HL-60/S4 (cell line): ENCODE results near the gene ITPR1.

Experiments used
- in situ Hi-C: fragments of 300-500 bp; cut with MboI; formaldehyde crosslinking; loops from 2 replicates; pipeline ENCODE4 v1.14.3; 2022; ENCODE audit warnings: low sequenced_read_pairs

ITPR1 gene

DNA sequence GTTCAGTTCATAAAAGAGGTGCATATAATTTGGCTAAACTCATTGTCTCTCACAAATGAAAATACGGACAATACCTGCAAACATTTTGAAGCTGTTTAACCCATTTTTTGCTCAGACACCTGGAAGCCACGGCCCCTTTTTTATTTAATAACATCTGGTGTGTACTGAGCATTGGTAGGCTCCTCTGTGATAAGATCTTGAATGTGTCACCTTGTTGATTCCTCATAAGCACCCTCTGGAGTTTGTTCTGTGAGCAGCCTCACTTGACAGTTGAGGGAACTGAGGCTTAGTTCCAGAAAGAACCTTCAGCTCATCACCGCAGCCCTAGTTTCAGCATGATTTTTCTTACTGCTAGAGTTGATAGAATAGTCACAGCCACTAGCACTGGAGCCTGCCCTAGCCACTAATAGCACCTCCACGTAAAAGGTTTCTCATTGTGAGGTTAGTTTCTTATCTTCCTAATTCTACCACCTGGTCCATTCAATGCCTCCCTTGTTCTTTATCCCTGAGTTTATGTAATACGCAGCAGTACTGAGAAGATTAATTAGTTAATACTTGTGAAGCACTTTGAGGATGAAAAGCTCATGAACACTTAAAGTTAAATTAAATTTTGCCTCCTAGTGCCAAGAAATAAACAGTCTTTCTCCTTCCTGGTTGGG is 71.9 kb downstream of the ITPR1 start:
- in situ Hi-C loops, result no loop called here

DNA sequence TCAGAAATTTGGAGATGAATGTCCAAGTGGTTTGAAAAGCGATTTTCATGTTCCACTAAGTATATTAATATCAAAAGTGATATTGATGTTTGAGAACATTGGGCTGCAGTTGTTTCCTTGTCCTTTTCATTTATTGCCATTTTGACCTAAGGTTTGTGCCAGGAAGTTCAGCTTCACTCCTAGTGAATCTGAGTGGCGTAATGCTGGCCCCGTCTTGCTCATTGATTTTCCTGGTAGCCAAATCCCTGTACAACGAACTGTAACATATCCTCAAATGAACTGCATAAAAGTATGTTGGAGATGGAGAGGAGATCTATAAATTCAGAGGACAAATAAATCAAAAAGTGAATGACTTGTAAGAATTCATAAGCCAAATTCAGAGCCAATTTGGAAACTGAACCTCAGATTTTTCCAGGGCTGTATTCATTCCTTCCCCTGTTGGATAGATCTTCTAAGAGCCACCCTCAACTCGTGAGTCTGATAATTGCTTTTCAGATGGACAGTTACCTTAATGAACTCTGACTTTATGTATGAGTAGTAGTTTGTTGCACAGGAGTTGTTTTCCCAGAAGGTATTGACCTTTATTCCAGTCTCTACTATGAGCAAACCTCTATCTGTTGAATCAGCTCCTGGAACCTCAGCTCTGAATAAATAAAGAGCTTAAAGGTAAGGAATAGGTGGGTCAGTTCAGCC is 72.8 kb downstream of the ITPR1 start:
- in situ Hi-C loops, result no loop called here

DNA sequence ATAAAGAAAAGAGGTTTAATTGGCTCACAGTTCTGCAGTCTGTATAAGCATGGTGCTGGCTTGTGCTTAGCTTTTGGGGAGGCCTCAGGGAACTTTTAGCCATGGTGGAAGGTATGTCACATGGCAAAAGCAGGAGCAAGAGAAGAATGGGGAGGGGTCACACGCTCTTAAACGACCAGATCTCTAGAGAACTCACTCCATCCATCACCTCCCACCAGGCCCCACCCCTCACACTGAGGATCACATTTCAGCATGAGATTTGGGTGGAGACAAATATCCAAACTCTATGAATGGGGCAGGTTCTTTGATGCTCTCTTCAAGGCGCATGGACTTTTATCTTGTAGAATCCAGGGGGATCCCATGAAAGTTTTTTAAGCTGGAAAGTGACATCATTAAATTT is 75.7 kb downstream of the ITPR1 start:
- in situ Hi-C loops, result no loop called here

DNA sequence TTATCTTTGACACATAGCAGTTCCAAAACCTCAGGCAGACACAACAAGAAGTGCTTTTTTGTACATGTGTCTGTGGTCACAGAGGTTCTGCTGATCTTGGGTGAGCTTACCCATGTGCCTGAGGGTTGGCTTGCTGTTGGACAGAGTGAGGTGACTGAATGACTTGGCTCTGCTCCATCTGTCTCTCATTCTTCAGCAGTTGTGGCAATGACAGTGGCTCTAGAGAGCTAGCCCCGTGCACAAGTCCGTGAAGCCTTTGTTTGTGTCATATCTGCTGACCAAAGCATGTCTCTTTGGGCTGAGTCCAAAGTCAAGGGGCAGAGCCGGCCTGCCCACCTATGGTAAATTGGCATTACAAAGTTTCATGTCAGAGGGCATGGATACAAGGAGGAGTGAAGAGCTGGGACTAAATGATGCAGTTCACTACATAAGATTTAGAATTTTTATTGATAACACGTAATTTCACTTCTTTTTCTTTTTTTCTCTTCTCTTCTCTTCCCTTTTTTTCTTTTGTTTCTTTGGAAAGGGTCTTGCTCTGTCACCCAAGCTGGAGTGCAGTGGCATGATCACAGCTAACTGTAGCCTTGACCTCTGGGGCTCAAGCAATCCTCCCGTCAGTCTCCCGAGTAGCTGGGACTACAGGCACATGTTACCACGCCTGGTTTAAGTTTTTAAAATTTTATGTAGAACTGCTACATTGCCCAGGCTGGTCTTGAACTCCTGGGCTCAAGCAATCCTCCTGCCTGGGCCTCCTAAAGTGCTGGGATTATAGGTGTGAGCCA is 77.9 kb downstream of the ITPR1 start:
- in situ Hi-C loops, result no loop called here

DNA sequence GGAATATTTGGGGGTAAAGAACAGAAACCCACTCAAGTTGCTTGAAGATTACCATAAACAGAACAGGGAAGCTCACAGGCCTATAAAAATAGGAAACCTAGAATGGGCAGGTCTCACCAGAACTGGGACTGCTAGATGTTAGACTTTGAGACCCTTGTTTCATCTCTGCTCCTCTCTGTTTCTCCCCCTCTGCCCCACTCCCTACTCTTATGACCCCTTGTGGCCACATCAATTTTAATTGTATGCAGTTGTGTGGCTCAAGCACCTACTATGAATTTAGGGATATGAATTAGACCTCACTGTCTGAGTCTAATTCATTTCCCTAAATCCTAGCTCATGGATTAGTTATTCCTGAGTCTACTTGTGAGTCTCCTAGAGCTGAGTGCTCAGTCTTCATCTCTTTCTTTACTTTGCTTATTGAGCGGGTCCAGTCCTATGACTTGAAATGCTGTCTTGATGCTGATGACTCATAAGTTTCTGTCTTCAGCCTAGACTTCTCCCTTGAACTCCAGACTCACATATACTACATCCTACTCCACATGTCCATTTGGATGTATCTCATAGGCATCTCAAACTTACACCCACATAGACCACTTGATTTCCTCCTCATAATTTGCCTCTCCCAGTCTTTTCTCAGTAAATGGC is 78.7 kb downstream of the ITPR1 start:
- in situ Hi-C loops, result no loop called here

DNA sequence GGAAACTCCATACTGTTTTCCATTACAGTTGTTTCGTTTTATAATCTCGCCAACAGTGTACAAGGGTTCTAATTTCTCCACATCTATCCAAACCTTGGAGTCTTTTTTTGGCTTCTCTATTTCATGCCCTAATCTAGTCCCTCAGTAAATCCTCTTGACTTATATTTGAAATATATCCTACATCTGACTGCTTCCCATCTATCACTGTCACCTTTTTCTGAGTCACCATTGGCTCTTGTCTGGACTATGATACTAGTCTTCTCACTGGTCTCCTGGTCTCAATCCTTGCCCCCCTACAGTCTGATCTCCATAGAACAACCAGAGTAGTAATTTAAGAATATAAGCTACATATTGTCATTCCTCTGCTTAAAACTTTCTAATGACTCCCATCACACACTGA is 80.0 kb downstream of the ITPR1 start:
- in situ Hi-C loops, result no loop called here

DNA sequence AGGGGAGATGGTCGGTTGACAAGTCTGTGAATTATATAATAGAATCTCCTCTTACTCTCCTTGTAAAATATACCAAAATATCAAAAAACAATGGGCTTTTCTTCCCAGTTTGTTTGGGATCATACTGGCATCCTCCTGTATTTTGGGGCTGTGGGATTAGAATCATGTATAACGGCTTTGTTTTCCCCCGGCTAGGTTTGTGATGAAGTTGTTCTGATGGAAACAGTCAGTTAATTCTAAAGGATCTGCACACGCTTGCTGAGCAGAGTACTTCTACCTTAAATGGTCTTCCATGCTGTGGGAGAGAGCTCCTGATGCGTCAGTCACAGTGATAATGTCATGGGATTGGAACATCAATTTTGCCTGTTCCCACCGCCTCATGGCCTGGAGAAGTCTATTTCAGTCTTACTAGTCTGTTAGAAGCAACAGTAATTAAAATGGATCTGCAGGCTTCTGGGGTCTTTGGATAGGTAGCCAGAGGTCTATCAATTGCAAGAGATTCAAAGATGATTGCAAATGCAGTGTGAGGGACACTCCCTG is 81.3 kb downstream of the ITPR1 start:
- in situ Hi-C loops, result no loop called here

DNA sequence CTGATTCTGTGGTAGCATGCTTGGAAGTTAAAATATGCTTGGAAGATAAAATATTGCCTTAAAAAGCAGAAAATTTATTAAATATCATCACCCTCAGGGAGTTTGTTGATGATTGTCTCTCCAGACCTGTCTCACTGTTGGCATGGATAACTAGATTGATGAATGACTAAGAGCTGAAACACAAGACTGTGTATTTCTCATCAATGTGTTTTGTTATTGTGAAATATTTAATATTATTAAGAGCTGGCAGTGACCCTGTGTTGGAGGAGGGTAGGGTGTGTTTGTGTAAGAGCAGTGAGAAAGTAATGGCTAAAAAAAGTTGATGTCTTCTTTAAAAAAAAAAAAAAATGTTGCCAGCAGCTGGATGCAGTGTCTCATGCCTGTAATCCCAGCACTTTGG is 82.2 kb downstream of the ITPR1 start:
- in situ Hi-C loops, result no loop called here

DNA sequence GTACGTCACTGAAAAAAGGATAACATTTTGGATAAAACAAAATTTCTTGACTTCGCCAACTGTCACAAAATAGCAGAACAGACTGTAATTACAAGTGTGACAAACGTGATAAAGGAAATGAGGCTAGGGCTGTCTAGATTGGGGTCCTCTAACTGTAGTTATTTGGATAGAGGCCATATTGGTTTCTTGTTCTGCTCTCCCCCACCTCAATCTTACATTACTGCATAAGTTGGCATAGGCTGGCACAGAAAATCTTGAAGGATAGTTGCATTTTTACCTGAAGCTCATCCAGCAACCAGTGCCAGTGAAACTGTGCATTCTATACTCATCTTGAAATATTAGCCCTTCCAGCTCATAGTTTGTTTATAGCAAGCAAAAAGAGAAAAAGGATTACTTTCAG is 84.6 kb downstream of the ITPR1 start:
- in situ Hi-C loops, result no loop called here

DNA sequence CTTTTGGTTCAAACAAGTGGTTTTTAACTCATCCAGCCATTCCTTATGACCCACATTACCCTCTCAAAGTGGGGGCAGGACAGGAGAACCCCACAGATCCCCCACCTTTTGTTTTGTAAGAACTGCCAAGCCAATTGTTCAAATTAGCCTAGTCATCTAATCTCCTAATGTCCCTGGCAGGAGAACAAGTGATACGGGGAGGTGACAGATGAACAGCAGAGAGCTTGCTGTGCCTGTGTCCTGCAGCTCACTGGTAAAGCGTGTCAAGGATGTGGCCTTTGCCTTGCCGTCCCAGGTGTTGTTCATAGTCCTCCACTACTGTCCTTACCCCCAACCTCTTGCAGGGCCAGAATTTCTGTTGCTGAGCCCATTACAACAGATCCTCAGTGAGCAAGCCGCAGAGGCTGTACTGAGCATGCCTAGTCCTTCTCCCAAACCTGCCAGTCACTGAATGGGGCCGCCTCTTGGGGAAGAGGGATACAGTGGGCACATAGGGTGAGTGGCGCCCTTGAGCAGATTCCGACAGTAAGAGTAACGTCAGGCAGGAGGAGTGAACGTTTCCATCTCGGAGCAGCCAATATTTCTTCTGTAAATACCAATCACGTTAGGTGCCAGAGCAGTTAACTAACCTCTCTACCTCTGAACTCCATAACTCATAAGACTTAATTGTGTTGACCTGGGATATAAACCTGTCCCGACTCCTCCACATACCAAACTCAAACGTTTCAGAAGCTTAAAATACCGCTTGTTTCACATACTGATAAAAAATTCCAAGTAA is 87.4 kb downstream of the ITPR1 start:
- in situ Hi-C loops, result no loop called here

DNA sequence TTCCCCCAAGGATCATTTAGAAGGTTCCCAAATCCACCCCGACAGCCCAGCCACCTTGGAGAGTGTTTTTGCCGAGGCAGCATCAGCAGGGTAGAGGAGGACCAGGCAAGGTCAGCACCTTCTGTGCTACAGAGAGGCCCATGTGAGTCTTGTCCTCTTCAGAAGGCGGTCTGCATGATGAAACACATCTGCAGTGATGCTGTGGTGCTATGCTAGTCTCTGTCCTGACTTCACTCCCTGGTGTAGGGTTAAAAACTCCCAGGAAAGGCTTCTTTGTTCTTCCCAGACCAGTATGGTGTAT is 87.9 kb downstream of the ITPR1 start:
- in situ Hi-C loops, result no loop called here

DNA sequence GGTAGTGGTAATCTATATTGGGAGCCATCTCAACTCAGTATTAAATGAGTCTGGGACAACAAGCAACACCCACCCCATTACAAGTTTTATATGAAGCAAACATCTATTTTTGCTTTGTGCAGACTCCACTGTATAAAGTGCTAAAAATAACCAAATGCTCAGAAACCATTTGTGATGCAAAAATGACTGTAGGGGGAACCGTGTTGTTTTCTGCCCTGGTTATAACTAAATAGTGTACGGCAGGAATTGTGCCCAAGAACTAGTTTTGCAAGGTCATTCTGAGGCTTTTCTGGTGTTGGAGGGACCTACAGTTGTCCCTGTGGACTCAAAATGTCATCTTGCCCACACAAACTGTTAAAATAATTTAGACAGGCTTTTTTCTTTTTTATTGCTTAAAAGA is 88.3 kb downstream of the ITPR1 start:
- in situ Hi-C loops, result no loop called here

DNA sequence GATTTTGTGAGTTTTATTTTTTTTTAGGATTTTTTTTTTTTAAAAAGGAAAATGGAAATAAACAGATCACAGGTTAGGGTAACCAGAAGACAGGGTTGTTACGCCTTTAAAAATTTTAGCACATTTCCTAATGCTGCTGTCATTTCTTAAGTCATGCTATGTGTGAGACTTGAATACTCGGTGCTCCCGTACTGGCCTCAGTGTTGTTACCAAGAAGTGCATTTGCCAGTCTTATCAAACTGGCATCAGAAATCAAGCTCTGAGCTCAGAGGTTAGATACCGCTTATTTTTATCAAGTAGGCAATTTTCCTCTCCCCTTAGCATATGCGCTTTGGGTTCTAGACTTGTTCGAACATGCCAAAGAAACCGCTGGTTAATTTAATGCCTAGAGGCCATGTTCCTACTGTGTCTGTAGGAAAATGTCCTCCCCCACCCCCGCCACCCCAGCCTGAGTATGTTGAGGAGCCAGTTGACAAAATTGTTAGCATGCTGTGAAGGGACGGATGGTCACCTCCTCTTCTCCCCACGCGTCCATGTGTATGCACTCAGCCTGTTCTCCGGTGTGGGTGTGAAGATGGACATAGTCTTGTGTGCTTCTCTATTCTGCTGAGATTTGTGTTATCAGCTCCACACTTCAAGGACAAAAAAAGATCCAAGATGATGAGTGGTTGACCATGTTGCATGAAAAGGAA is 88.9 kb downstream of the ITPR1 start:
- in situ Hi-C loops, result no loop called here

DNA sequence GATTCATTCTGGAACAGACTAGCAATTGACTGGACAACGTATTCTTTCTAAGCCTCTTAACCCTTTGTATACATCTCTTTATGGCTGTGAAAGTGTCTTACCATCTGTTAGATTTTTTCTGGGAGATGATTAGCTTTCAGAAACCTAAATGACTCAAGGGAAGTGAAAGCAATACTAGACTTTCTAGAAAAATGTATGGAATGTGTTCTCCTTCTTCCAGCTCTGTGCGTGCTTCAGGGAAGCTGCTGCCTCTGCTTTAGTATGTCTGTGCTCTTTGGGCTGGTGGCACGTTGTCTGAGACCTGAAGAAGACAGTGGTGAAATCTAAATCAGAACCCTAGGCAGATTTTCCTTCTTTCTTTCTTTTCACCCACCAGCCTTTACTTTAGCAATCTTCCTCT is 89.5 kb downstream of the ITPR1 start:
- in situ Hi-C loops, result no loop called here

DNA sequence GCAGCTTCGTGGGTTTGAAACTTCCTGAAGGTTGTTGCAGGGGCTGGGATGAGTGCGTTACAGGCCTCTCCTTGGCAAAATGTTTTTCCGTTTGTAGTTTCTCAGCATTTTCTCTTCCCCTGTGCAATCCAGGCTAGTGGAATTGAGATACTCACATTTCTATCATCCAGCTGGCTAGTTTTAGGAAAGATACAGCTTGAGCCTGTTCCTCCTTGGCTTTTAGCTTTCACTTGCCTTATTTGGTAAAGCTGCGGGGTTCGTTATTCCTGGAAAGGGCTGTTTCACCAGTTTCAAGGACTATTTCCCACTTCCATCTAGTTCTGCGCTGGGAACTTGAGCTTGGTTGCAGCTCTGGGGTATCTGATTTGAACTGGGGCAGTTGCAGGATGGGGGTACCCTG is 90.3 kb downstream of the ITPR1 start:
- in situ Hi-C loops, result no loop called here

DNA sequence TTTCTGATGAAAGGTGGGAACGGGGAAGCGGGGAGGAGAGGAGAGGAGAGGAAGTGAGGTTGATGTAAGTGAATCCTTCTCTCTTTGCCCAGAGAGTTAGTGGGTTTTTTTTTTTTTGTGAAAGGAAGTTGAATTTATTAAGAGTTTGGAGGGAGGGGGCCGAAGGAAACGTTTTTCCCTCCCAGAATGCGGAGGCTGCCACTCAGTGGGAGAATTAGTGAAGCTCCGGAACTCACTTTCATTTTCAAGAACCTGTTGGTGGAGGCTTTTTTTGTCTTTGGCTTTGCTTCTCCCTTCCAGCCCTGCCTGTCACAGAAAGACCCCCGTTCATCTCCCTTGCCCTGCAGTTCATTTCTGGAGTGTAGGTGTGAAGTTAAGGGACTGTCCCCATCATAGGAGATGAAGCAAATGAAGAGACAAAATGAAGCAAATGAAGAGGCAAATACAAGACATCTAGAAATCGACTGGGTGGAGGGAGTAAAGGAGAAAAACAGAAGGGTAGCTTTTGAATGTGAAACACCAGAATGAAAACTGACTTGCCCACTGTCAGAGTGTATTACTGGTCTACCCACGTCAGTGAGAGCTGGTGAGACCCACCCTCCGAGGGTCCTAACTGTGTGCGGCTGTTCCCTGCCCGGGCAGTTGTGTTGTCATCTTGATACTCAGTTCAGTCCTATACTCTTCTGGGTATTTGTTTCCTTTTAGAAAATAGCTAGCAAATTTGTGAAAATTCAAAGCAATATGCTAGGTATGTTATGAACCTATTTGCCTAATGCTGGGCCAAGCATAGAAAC is 91.5 kb downstream of the ITPR1 start:
- in situ Hi-C loops, result no loop called here

DNA sequence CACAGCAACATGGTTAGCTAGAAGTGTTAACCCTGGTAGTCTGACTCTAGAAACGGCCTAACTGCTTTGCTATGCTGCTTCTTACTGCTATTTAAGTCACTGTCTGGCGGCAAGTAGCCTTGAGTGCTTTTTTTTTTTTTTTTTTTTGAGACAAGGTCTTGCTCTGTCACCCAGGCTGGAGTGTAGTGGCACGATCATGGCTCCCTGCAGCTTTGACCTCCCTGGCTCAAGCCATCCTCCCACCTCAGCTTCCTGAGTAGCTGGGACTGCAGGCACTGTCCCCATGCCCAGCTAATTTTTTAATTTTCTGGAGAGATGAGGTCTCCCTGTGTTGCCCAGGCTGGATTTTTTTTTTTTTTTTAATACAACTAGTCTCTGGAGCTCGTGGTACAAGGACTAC is 93.2 kb downstream of the ITPR1 start:
- in situ Hi-C loops, result no loop called here

DNA sequence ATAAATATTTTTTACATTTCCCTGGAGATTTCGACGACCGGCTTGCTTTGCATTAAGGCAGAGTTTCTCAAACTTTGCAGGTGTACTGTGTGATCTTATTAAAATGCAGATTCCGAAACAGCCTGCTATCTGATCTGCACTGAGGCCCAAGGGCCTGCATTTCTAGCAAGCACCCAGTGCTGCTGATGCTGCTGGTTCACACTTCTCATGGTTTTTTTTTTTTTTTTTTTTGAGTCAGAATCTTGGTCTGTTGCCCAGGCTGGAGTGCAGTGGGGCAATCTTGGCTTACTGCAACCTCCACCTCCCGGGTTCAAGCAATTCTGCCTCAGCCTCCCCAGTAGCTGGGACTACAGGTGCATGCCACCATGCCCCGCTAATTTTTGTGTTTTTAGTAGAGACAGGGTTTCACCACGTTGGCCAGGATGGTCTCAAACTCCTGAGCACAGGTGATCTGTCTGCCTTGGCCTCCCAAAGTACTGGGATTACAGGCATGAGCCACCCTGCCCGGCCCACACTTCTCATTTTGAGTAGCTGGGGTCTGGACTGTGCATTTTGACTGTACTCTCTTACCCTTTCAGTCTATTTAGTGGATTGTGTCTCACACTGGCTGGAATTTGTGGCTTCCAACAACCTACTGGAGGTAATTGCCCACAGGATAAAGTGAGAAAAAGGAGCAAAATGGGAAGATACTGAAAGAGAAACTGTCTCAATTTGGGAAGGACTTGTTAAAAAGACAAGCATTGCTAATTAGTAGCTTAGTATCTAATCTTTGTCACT is 94.1 kb downstream of the ITPR1 start:
- in situ Hi-C loops, result no loop called here

DNA sequence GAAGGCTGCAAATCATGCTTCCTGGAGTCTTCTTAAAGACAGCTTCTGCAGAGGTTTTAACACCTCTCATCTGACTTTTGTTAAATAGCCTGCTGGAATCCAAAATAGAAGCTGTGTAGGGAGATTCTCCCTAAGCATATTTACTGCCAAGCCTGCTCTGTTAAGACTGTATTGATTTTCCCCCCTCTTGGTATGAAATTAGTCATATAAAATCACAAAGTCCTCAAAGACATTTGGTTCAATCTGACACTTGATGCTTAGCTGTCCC is 94.6 kb downstream of the ITPR1 start:
- in situ Hi-C loops, result no loop called here
